Measurements from ENCODE around the gene CEP83.

The CEP83 gene

GRCh38 chr12:94362653-94363052, 97.0 kb downstream of the CEP83 start:
- TF ChIP-seq POLR2AphosphoS5 (IDR thresholded peaks at IDR 0.05; ENCODE audit: low read depth) (no peak), GABPA (IDR thresholded peaks at IDR 0.05; ENCODE audit: low read depth) (no peak), SPI1 (IDR thresholded peaks at IDR 0.05; ENCODE audit: borderline replicate concordance, low read depth) (no peak), REST (IDR thresholded peaks at IDR 0.05; ENCODE audit: insufficient replicate concordance, low read depth) (no peak)
- DNase-seq (ENCODE audit: low read depth in 1 of 2, low spot score in 1 of 2): no peak
- Histone ChIP-seq H3K27me3 (ENCODE audit: insufficient read depth, poor library complexity, severe bottlenecking) (no peaks in the 10 kb centered on the region), H3K27ac (replicated peaks) (no peak overlapping the region), H3K4me3 (replicated peaks; ENCODE audit: insufficient read depth, low read length) (no peak overlapping the region)

GRCh38 chr12:94359761-94360160, 99.9 kb downstream of the CEP83 start:
- no peak for DNase-seq (ENCODE audit: low read depth in 1 of 2, low spot score in 1 of 2)
- no peak for TF ChIP-seq GABPA (IDR thresholded peaks at IDR 0.05; ENCODE audit: low read depth)
- TF ChIP-seq REST (IDR thresholded peaks at IDR 0.05; ENCODE audit: insufficient replicate concordance, low read depth): no peak
- TF ChIP-seq, protein P1, sequence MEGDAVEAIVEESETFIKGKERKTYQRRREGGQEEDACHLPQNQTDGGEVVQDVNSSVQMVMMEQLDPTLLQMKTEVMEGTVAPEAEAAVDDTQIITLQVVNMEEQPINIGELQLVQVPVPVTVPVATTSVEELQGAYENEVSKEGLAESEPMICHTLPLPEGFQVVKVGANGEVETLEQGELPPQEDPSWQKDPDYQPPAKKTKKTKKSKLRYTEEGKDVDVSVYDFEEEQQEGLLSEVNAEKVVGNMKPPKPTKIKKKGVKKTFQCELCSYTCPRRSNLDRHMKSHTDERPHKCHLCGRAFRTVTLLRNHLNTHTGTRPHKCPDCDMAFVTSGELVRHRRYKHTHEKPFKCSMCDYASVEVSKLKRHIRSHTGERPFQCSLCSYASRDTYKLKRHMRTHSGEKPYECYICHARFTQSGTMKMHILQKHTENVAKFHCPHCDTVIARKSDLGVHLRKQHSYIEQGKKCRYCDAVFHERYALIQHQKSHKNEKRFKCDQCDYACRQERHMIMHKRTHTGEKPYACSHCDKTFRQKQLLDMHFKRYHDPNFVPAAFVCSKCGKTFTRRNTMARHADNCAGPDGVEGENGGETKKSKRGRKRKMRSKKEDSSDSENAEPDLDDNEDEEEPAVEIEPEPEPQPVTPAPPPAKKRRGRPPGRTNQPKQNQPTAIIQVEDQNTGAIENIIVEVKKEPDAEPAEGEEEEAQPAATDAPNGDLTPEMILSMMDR (IDR thresholded peaks at IDR 0.05; ENCODE audit: insufficient read depth, low read length): no peak
- TF ChIP-seq POLR2AphosphoS5 (IDR thresholded peaks at IDR 0.05; ENCODE audit: low read depth): no peak
- TF ChIP-seq SPI1 (IDR thresholded peaks at IDR 0.05; ENCODE audit: borderline replicate concordance, low read depth): no peak

GRCh38 chr12:94353130-94353529, 106.5 kb downstream of the CEP83 start:
- H3K4me3 ChIP-seq (replicated peaks; ENCODE audit: insufficient read depth, low read length): no peak overlapping the region
- no peak for TF ChIP-seq GABPA (IDR thresholded peaks at IDR 0.05; ENCODE audit: low read depth)
- TF ChIP-seq REST (IDR thresholded peaks at IDR 0.05; ENCODE audit: insufficient replicate concordance, low read depth): no peak
- TF ChIP-seq POLR2AphosphoS5 (IDR thresholded peaks at IDR 0.05; ENCODE audit: low read depth): no peak
- no peak for TF ChIP-seq SPI1 (IDR thresholded peaks at IDR 0.05; ENCODE audit: borderline replicate concordance, low read depth)
- TF ChIP-seq, protein P1 (IDR thresholded peaks at IDR 0.05; ENCODE audit: insufficient read depth, low read length): no peak
- no peaks in the 10 kb centered on the region for H3K27me3 ChIP-seq (ENCODE audit: insufficient read depth, poor library complexity, severe bottlenecking)
- no peak for DNase-seq (ENCODE audit: low read depth in 1 of 2, low spot score in 1 of 2)
- H3K27ac ChIP-seq (replicated peaks): no peak overlapping the region

More at GRCh38 chr12:94359761-94360160, 99.9 kb downstream of the CEP83 start:
- Histone ChIP-seq H3K4me3 (replicated peaks; ENCODE audit: insufficient read depth, low read length) (no peak overlapping the region), H3K27me3 (ENCODE audit: insufficient read depth, poor library complexity, severe bottlenecking) (no peaks in the 10 kb centered on the region), H3K27ac (replicated peaks) (no peak overlapping the region)
